Fibroblast of villous mesenchyme (primary cell): ENCODE measurements around the gene C19orf25. TPM values are rescaled to one million over a fixed set of nuclear protein-coding genes. Genes with fewer than 3 reads are reported as not detected.

ENCODE experiments used
- DNase-seq: peaks from one replicate; pipeline ENCODE4 v3.0.0-alpha.2; 2010; ENCODE audit warnings: low read depth
- H3K4me3 ChIP-seq: 2 replicates; pipeline ENCODE4 v1.5.1; 2011; ENCODE audit warnings: low read depth, mild to moderate bottlenecking, low read length
- CTCF ChIP-seq: IDR thresholded peaks from 2 replicates; pipeline ENCODE4 v1.5.1; 2012; ENCODE audit warnings: low read depth, mild to moderate bottlenecking, low read length; ENCODE audit not compliant: insufficient read depth
- total RNA-seq: library from RNA; depleted of rRNA; stranded (reverse); fragments of >200 nt; gene quantifications from 2 replicates; pipeline ENCODE4 v1.2.3, GENCODE V29; 2012

Gene C19orf25
- total RNA-seq, 1 donor = 32.8 TPM

- no peak for DNase-seq
- TF ChIP-seq CTCF = no peak
- no peak overlapping the region for H3K4me3 ChIP-seq
Measured at GRCh38 chr19:1467215-1467489, 11.9 kb downstream of the C19orf25 start.

GRCh38 chr19:1466461-1467214 lies 12.4 kb downstream of the C19orf25 start:
- H3K4me3 ChIP-seq = no peak overlapping the region
- TF ChIP-seq CTCF = no peak
- DNase-seq = no peak

DNA sequence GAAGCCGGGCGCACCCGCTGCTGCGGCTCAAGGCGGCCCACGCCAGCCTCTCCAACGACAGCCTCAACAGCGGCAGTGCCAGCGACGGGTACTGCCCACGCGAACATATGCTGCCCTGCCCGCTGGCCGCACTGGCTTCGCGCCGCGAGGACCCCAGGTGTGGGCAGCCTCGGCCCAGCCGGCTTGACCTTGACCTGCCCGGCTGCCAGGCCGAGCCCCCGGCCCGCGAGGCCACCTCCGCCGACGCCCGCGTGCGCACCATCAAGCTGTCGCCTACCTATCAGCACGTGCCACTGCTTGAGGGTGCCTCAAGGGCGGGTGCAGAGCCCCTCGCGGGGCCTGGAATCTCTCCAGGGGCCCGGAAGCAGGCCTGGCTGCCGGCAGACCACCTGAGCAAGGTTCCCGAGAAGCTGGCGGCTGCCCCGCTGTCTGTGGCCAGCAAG lies 13.0 kb downstream of the C19orf25 start:
- no peak for TF ChIP-seq CTCF
- H3K4me3 ChIP-seq = no peak overlapping the region
- DNase-seq = no peak

GRCh38 chr19:1465191-1466016 lies 13.6 kb downstream of the C19orf25 start:
- no peak overlapping the region for H3K4me3 ChIP-seq
- peak; percentile 33 for DNase-seq
- TF ChIP-seq CTCF = peak; percentile 42

DNA sequence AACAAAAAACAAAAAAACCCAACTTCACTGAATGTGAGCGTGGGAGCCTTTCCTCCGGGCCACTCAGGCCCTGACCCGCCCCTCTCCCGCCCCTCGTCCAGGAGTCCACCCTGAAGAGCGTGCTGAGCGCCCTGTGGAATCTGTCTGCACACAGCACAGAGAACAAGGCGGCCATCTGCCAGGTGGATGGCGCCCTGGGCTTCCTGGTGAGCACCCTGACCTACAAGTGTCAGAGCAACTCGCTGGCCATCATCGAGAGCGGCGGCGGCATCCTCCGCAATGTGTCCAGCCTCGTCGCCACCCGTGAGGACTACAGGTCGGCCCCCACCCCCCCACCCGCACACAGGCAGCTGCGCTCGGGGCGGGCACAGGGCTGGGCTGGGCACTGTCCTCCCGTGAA lies 17.2 kb downstream of the C19orf25 start:
- TF ChIP-seq CTCF = no peak
- DNase-seq = no peak

GRCh38 chr19:1460033-1460995 lies 18.7 kb downstream of the C19orf25 start:
- DNase-seq = no peak
- no peak for TF ChIP-seq CTCF

More for the DNA sequence above, 17.2 kb downstream of the C19orf25 start:
- no peak overlapping the region for H3K4me3 ChIP-seq

More at GRCh38 chr19:1460033-1460995, 18.7 kb downstream of the C19orf25 start:
- H3K4me3 ChIP-seq = no peak overlapping the region
